ENCODE results near the gene MTUS2.

MTUS2 gene

GRCh38 chr13:29402166-29402636 lies 582.1 kb downstream of the MTUS2 start:
- TF ChIP-seq CTCF (IDR thresholded peaks at IDR 0.05): no peak
- TF ChIP-seq ZFX (IDR thresholded peaks at IDR 0.05; ENCODE audit: borderline replicate concordance): no peak

DNA sequence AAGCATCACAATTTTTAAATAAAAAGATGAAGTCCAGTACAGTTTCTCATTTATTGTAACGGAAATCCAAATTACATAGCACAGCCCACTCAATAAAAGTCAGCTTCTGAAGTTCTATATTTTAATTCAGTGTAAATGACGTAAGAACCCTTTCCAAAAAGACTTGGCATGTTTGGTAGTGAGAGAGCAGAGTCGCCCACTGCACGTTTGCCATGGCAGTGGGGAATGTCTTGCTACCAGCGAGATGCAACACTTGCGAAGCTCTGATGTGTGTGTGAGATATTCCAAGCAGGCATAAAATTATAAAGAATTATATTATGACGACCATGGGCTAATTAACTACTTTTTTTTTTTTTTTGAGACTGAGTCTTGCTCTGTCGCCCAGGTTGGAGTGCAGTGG lies 585.3 kb downstream of the MTUS2 start:
- TF ChIP-seq ZFX (IDR thresholded peaks at IDR 0.05; ENCODE audit: borderline replicate concordance) (no peak), CTCF (IDR thresholded peaks at IDR 0.05) (no peak)
- H3K27ac ChIP-seq: no peak overlapping the region

More at GRCh38 chr13:29402166-29402636, 582.1 kb downstream of the MTUS2 start:
- H3K27ac ChIP-seq: no peak overlapping the region

DNA sequence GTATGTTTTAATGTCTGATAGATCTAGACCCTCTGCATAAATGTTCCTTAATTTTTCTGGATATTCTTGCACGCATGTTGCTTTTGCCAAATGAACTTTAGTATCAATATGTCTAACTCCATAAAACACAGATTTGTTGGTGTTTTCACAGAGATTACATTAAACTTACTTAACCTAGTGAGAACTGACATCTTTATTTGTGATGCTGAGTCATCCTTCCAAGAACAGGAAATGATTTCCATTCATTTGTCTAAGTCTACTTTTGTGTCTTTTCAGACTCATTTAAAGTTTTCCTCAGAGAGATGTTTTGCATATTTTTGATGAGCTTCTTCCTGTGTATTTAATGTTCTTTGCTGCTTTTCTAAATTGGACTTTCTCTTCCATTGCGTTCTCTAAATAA lies 591.3 kb downstream of the MTUS2 start:
- H3K27ac ChIP-seq: no peak overlapping the region
- no peak for TF ChIP-seq CTCF (IDR thresholded peaks at IDR 0.05)

GRCh38 chr13:29418026-29418425 lies 597.9 kb downstream of the MTUS2 start:
- no peak overlapping the region for H3K27ac ChIP-seq
- TF ChIP-seq ZFX (IDR thresholded peaks at IDR 0.05; ENCODE audit: borderline replicate concordance) (no peak), CTCF (IDR thresholded peaks at IDR 0.05) (no peak)

DNA sequence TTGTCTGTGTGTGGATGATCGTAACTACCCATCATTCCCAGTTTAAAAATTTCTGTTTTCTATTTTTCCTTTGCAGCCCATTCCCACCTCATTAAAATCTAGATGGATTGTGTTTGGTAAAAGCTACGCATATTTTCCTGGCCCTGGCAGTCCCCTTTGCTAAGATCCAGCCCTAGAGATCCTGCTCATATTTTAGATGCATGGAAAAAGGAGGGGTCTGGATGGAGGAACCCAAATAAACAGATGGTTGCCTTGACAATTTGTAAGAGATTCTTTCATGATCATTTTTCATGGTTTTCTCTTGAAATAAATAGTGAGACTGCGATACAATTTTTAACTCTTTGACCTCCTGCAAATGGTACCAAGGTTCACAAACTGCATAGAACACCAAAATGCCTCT lies 601.0 kb downstream of the MTUS2 start:
- no peak for TF ChIP-seq ZFX (IDR thresholded peaks at IDR 0.05; ENCODE audit: borderline replicate concordance)
- no peak for TF ChIP-seq CTCF (IDR thresholded peaks at IDR 0.05)
- no peak overlapping the region for H3K27ac ChIP-seq

GRCh38 chr13:29422015-29422414 lies 601.9 kb downstream of the MTUS2 start:
- TF ChIP-seq CTCF (IDR thresholded peaks at IDR 0.05) (no peak), ZFX (IDR thresholded peaks at IDR 0.05; ENCODE audit: borderline replicate concordance) (no peak)
- no peak overlapping the region for H3K27ac ChIP-seq

DNA sequence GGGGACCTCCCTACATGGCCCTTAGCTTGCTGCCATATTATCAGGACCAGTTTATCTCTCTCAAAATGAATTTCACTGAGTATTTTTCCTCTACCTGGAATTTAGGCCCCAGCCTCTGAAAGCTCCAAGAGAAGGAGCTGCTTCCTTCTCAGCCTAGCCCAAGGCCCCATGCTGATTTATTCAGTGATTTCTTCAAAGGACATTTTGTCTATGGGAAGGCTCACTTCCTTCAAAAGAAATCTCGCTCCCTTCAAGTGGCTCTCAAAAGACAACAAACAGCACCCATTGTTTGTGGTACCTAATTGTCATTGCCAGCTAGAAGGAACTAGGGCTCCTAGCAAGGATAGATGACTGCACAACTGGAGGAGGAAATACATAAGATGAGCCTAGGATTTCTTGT lies 602.9 kb downstream of the MTUS2 start:
- TF ChIP-seq ZFX (IDR thresholded peaks at IDR 0.05; ENCODE audit: borderline replicate concordance) (no peak), CTCF (IDR thresholded peaks at IDR 0.05) (no peak)
- no peak overlapping the region for H3K27ac ChIP-seq

All from 22Rv1 (cell line).